Common myeloid progenitor, CD34-positive (primary cell): ENCODE results near the gene SAMD4A.

Source experiments
- CTCF ChIA-PET: fragments of 350-600 bp; sonication (Branson Sonifier 250); formaldehyde crosslinking; loops from one replicate; lab custom pipeline; 2021; ENCODE audit warnings: antibody characterized with exemption; lab: Charles Lee
- POLR2A ChIA-PET: fragments of 350-600 bp; sonication (Branson Sonifier 250); formaldehyde crosslinking; loops from one replicate; lab custom pipeline; 2021; ENCODE audit warnings: antibody characterized with exemption; lab: Charles Lee
- DNase-seq, 3 donors: peaks; one replicate each; pipeline versions ENCODE4 v3.0.0 to v3.0.0-alpha.2; 2013
- H3K27ac ChIP-seq, 2 experiments: 1 replicate in 1 of 2; 2 replicates in 1 of 2; pipeline ENCODE4 v1.7.0; 2013; ENCODE audit warnings: inconsistent platforms in 2 of 2, low read length in 2 of 2, mild to moderate bottlenecking in 2 of 2, low read depth in 1 of 2, moderate library complexity in 1 of 2; ENCODE audit not compliant: severe bottlenecking in 2 of 2, insufficient read depth in 1 of 2, poor library complexity in 1 of 2
- H3K27me3 ChIP-seq, 5 experiments: replicated peaks in 2 of 5; 1 replicate in 3 of 5; 2 replicates in 2 of 5; pipeline versions ENCODE4 v1.6.1 to v1.7.0; 2013; ENCODE audit warnings: low read length in 4 of 5, mild to moderate bottlenecking in 2 of 5, moderate library complexity in 2 of 5, inconsistent platforms in 1 of 5; ENCODE audit not compliant: insufficient read depth in 5 of 5, control insufficient read depth in 4 of 5
- H3K36me3 ChIP-seq, 4 experiments: 1 replicate in 2 of 4; 2 replicates in 2 of 4; pipeline versions ENCODE4 v1.6.1 to v1.7.0; 2013; ENCODE audit warnings: low read length in 3 of 4, control low read depth in 1 of 4, mild to moderate bottlenecking in 1 of 4; ENCODE audit not compliant: control insufficient read depth in 4 of 4, insufficient read depth in 4 of 4
- H3K4me1 ChIP-seq, 4 experiments: 1 replicate in 3 of 4; 2 replicates in 1 of 4; pipeline versions ENCODE4 v1.6.1 to v1.7.1; 2013; ENCODE audit warnings: low read length in 3 of 4, mild to moderate bottlenecking in 3 of 4, control low read depth in 1 of 4, inconsistent platforms in 1 of 4, moderate library complexity in 1 of 4; ENCODE audit not compliant: control insufficient read depth in 4 of 4, insufficient read depth in 4 of 4; ENCODE audit errors: control extremely low read depth in 1 of 4
- H3K4me3 ChIP-seq, 7 experiments: 1 replicate in 4 of 7; 2 replicates in 3 of 7; pipeline versions ENCODE4 v1.5.1 to v1.7.0; 2013; ENCODE audit warnings: mild to moderate bottlenecking in 7 of 7, low read length in 6 of 7, moderate library complexity in 6 of 7, inconsistent platforms in 2 of 7, low read depth in 2 of 7, control low read depth in 1 of 7; ENCODE audit not compliant: insufficient read depth in 4 of 7, control insufficient read depth in 1 of 7; ENCODE audit errors: extremely low read depth in 1 of 7
- H3K9me3 ChIP-seq, 5 experiments: 1 replicate in 4 of 5; 2 replicates in 1 of 5; pipeline versions ENCODE4 v1.6.1 to v1.7.1; 2013; ENCODE audit warnings: low read length in 4 of 5, mild to moderate bottlenecking in 2 of 5, inconsistent platforms in 1 of 5, low read depth in 1 of 5, moderate library complexity in 1 of 5; ENCODE audit not compliant: control insufficient read depth in 4 of 5, insufficient read depth in 2 of 5; ENCODE audit errors: control extremely low read depth in 1 of 5
- WGBS: methylation state at CpG from one replicate; pipeline ENCODE4 v1.1.5; 2013; ENCODE audit not compliant: insufficient coverage; 5-methylcytosine and 5-hydroxymethylcytosine counted together

Gene SAMD4A

DNA sequence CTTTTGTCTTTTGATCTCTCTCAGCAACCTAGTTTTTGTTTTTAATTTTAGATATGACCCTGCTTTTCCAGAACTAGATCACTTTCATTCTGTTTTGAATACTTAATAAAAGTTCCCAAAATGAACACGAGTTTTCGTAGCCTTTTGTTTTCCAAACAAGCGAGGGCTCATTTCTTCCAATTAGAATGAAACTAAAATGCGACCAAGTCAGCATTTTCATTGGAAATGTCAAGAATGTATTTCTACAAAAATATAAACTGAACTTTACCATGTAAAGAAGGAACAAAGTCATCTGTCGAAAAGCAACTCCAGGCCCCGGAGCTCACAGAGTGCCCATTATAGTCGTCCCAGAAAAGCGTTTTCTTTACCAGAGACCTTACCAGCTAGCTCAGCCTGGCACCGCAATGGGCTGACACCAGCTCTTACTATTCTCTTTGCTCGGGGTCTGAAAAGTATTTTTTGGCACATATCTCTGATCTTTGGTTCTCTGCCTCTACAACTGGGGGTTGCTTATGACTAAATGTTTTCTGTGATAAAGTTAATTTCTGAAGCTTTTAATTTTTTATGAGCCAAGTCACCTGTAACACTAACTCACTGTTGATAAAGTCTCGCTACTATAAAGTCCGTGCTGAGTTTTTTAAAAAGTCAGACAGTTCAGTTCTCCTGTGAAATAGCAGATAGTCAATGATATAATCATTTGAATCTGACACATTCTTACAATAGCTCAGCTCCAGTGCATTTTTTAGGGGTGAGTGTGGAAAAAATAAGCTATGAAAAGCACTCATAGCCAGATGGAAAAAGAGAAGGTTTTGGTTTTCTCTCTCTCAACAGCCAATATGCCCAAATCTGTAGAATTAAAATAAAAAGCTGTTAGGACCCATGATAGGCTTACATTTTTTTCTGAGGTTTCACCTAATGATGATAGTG, 43.4 kb downstream of the SAMD4A start:
- no peaks in the 10 kb centered on the region for H3K9me3 ChIP-seq
- no peak for DNase-seq
- peaks cover 0 to 3% (median 0%) of the 10 kb centered on the region in 4 experiments for H3K4me1 ChIP-seq
- CTCF ChIA-PET: interaction anchor here (0.7 to 2.8 kb wide), 7 partner anchors 10 to 100 kb away, joined by 3 to 9 read pairs (median 3); partner anchors contain the start of gene SAMD4A
- POLR2A ChIA-PET: no interaction called here
- H3K4me3 ChIP-seq: no peak overlapping the region
- H3K27ac ChIP-seq: no peak overlapping the region
- H3K27me3 ChIP-seq: no peaks in the 10 kb centered on the region
- no peaks in the 10 kb centered on the region for H3K36me3 ChIP-seq
- WGBS: 94% methylated on average over 7 of the region's 12 CpGs

DNA sequence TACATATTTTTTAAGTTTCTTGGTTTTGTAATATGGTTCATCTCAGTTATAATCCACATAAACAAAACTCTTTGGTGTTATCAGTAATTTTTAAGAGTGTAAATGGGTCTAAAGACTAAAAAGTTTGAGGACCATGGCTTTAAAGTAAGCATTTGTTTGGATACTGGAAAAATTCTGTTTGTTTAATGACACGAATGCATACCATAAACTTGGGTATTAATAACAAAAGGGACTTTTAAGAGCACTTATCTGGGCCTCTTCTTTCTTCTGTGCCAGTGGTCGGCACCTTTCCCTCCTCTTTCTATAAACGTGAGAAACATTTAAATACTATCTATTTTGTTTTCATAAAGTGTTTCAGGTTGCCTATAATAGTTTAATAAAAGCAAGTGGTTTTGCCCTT, 47.4 kb downstream of the SAMD4A start:
- DNase-seq: no peak
- Histone ChIP-seq H3K4me3 (no peak overlapping the region), H3K4me1 (peaks cover 0 to 3% (median 0%) of the 10 kb centered on the region in 4 experiments), H3K36me3 (no peaks in the 10 kb centered on the region), H3K27me3 (no peaks in the 10 kb centered on the region), H3K27ac (no peak overlapping the region), H3K9me3 (no peaks in the 10 kb centered on the region)
- WGBS: no CpG with 5 or more reads among the region's 3 CpGs
- ChIA-PET CTCF (no interaction called here), POLR2A (no interaction called here)

DNA sequence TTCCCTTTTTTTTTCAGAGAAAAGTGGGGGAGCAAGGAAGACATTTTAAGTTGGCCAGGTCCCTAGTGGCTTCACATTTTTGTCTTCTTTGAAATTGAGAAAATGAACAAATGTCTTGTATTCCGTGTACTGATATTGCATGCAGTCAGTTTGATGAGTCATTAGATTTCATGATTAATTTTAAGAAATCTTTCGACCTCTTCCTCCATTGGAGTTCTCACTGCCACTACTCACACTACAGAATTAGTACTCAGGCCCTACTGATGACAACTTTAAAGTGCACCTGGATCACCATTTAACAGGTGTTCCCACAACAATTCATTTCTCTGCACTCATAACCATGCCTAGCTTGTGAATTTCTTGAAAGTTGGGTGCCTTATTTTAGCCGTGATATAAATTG, 50.5 kb downstream of the SAMD4A start:
- peaks cover 0 to 1% (median 0%) of the 10 kb centered on the region in 5 experiments for H3K9me3 ChIP-seq
- H3K36me3 ChIP-seq: no peaks in the 10 kb centered on the region
- POLR2A ChIA-PET: no interaction called here
- H3K4me3 ChIP-seq: no peak overlapping the region
- no peak overlapping the region for H3K27ac ChIP-seq
- CTCF ChIA-PET: no interaction called here
- 60% methylated on average over 1 of the region's 3 CpGs for WGBS
- no peak for DNase-seq
- peaks cover 0 to 3% (median 0%) of the 10 kb centered on the region in 4 experiments for H3K4me1 ChIP-seq
- H3K27me3 ChIP-seq: no peaks in the 10 kb centered on the region

DNA sequence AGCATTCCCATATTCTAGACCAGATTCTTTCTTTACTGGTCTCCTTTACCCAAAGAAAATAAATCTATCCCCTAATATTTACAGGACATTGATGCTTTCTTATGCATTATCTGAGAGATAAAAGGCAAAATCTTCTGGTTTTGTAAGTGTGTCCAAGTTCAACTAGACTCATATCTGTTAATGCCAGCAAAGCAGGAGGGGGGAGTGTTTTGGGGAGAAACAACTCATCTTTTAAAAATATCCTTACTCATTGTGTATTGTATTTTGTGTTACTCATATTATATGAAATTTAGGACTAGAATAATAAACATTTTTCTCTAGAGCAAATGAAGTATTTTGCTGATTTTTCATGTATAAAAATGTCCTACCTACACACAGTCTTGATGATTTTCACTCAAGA, 54.8 kb downstream of the SAMD4A start:
- H3K27ac ChIP-seq: no peak overlapping the region
- peaks cover 6 to 19% (median 13%) of the 10 kb centered on the region in 4 experiments for H3K4me1 ChIP-seq
- POLR2A ChIA-PET: no interaction called here
- H3K9me3 ChIP-seq: peaks cover 0 to 1% (median 0%) of the 10 kb centered on the region in 5 experiments
- DNase-seq: no peak
- no peak overlapping the region for H3K4me3 ChIP-seq
- CTCF ChIA-PET: interaction anchor here (1.2 kb wide), 1 partner anchor 11 kb away, joined by 3 read pairs; no protein-coding TSS in a partner anchor
- no peaks in the 10 kb centered on the region for H3K36me3 ChIP-seq
- H3K27me3 ChIP-seq: no peaks in the 10 kb centered on the region

- WGBS: 90% methylated on average over 6 of the region's 9 CpGs
- CTCF ChIA-PET: interaction anchor here (1.2 kb wide), 1 partner anchor 11 kb away, joined by 3 read pairs; no protein-coding TSS in a partner anchor
- Histone ChIP-seq H3K27ac (no peak overlapping the region), H3K27me3 (no peaks in the 10 kb centered on the region), H3K4me3 (no peak overlapping the region), H3K36me3 (no peaks in the 10 kb centered on the region), H3K4me1 (peaks cover 10 to 26% (median 18%) of the 10 kb centered on the region in 4 experiments), H3K9me3 (peaks cover 0 to 1% (median 0%) of the 10 kb centered on the region in 5 experiments)
- DNase-seq: no peak
- POLR2A ChIA-PET: no interaction called here
Observed at GRCh38 chr14:54622192-54622958, 55.4 kb downstream of the SAMD4A start.

GRCh38 chr14:54623279-54624004, 56.5 kb downstream of the SAMD4A start:
- 100% methylated on average over 1 of the region's 1 CpG for WGBS
- H3K4me3 ChIP-seq: no peak overlapping the region
- H3K4me1 ChIP-seq: peaks cover 13 to 37% (median 27%) of the 10 kb centered on the region in 4 experiments
- DNase-seq: no peak
- ChIA-PET CTCF (interaction anchor here (1.0 kb wide), 1 partner anchor 13 kb away, joined by 3 read pairs; no protein-coding TSS in a partner anchor), POLR2A (no interaction called here)
- no peak overlapping the region for H3K27ac ChIP-seq
- no peaks in the 10 kb centered on the region for H3K36me3 ChIP-seq
- no peaks in the 10 kb centered on the region for H3K27me3 ChIP-seq
- peaks cover 0 to 1% (median 0%) of the 10 kb centered on the region in 5 experiments for H3K9me3 ChIP-seq
